ENCODE results near the gene FPGS.

FPGS gene

DNA sequence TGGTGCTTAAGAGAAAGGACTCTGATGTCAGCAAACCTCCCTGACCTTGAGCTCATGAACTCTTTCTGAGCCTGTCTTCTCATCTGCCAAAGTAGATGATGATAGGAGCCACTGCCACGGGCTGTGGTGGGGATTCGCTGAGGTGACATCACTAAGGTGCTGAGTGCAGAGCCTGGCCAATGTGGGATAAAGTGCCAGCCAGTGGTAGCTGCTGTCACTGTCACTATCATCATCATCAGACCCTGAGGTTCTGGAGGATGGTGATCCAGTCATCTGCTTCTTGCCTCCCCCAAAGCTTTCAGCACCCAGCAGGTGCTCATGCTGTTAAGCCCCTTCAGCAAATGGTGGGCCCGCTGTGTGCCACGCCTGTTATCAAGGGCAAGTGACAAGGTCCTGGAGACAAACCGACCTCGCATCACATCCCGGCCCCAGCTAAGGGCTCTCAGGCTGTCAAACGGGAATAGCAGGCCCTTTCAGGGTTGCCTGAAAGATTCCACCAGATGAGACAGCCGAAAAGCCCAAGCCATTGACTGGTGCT lies 6.4 kb downstream of the FPGS start:
- Mint-ChIP-seq H3K27ac (peak overlapping the region; percentile 42), H3K9me3 (no peaks in the 10 kb centered on the region), H3K4me3 (no peak overlapping the region), H3K27me3 (no peaks in the 10 kb centered on the region), H3K36me3 (ENCODE audit: low read depth) (peaks cover 24% of the 10 kb centered on the region), H3K4me1 (peaks cover 10% of the 10 kb centered on the region)
- ATAC-seq, result no peak
- no peak for DNase-seq

DNA sequence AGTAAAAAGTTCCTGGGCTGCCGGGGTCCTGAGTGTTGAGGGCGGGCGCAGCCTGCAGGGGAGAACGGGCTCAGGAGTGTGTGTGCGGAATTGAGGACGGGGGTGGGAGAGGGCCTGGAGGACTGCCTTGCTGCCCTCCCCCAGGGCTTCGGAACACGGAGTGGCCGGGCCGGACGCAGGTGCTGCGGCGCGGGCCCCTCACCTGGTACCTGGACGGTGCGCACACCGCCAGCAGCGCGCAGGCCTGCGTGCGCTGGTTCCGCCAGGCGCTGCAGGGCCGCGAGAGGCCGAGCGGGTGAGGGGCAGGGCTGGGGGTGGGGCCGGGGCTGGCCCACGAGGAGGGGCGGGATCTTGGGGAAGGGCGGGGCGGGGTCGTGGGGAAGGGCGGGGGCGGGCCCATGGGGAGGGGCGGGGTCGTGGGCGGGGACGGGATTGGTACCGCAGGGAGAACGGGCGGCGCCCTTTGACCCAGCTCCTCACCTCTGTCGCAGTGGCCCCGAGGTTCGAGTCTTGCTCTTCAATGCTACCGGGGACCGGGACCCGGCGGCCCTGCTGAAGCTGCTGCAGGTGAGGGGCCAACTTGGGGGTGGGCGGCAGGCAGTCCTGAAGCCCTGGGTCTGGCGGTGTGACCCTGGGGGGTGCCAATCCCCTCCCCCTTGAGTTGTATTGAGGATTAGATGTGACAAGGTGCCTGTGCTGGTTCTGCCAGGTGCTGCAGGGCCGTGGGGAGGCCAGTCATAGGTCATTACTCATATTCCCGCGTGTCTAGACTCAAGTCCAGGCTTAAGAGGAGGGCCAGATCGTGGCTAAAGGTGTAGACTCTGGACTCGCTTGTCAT lies 7.1 kb downstream of the FPGS start:
- DNase-seq (no peak), ATAC-seq (no peak)
- peaks cover 24% of the 10 kb centered on the region for H3K36me3 Mint-ChIP-seq (ENCODE audit: low read depth)
- no peak overlapping the region for H3K27ac Mint-ChIP-seq
- peaks cover 5% of the 10 kb centered on the region for H3K4me1 Mint-ChIP-seq
- H3K27me3 Mint-ChIP-seq, result no peaks in the 10 kb centered on the region
- no peak overlapping the region for H3K4me3 Mint-ChIP-seq
- H3K9me3 Mint-ChIP-seq, result no peaks in the 10 kb centered on the region

DNA sequence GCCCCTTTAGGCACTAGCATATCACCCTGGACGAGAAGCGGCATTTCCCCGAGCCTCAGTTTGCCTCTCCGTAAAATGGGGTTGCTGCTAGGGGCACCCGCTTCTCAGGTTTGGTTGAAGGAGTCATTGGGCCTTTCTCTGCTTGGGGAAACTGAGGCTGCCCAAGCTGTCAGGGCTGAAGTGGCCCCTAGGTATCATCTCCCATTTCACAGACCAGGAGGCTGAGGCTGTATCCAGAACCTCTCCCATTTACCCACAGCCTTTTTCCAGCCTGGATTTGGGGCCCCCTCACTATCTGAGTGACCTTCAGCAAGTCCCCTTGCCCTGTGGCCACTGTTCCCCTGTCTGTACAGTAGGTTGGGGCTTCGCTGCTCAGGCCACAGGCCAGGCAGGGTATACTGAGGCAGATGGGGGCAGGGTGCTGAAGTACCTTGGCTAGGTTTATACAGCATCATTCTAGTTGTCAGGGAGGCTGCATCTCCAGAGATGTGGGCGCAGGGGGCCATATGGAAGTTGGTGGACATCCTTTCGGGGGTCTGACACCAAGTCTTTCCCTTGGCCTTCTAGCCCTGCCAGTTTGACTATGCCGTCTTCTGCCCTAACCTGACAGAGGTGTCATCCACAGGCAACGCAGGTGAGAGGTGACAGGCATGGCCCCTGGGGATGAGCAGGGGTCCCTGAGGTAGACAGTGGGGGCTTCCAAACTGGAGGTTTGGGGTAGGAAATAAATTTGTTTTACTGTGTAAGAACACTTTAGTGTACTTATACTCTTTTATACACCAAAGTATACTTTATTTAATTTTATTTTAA lies 7.9 kb downstream of the FPGS start:
- no peak for ATAC-seq
- Mint-ChIP-seq H3K27me3 (no peaks in the 10 kb centered on the region), H3K4me3 (no peak overlapping the region), H3K27ac (no peak overlapping the region), H3K4me1 (peaks cover 5% of the 10 kb centered on the region), H3K36me3 (ENCODE audit: low read depth) (peaks cover 24% of the 10 kb centered on the region), H3K9me3 (no peaks in the 10 kb centered on the region)
- no peak for DNase-seq

DNA sequence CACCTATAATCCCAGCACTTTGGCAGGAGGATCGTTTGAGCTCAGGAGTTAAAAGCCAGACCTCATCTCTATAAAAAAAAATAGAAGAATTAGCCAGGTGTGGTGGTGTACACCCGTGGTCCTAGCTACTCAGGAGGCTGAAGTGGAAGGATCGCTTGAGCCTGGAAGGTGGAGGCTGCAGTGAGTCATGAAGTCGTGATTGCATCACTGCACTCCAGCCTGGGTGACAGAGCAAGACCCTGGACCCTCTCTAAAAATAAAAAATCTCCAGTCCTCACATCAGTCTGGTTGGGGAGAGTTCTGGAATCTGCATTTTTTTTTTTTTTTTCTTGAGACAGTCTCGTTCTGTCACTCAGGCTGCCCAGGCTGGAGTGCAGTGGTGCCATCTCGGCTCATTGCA lies 9.3 kb downstream of the FPGS start:
- H3K36me3 Mint-ChIP-seq (ENCODE audit: low read depth), result peaks cover 18% of the 10 kb centered on the region
- ATAC-seq (no peak), DNase-seq (no peak)
- H3K9me3 Mint-ChIP-seq, result no peaks in the 10 kb centered on the region
- H3K27me3 Mint-ChIP-seq, result no peaks in the 10 kb centered on the region
- no peak overlapping the region for H3K4me3 Mint-ChIP-seq
- H3K4me1 Mint-ChIP-seq, result peaks cover 2% of the 10 kb centered on the region
- no peak overlapping the region for H3K27ac Mint-ChIP-seq

DNA sequence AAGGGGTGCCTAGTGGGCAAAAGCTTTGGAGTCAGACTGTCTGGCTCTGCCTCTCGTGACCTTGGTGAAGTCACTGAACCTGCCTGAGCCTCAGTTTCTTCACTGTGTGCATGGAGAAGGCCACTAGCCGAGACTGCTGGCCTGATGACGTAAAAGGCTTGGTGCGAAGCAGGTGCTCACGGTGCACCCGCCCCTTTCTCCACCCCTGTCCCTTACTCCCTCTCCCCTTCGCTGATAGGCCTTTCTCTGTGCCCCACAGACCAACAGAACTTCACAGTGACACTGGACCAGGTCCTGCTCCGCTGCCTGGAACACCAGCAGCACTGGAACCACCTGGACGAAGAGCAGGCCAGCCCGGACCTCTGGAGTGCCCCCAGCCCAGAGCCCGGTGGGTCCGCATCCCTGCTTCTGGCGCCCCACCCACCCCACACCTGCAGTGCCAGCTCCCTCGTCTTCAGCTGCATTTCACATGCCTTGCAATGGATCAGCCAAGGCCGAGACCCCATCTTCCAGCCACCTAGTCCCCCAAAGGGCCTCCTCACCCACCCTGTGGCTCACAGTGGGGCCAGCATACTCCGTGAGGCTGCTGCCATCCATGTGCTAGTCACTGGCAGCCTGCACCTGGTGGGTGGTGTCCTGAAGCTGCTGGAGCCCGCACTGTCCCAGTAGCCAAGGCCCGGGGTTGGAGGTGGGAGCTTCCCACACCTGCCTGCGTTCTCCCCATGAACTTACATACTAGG lies 10.4 kb downstream of the FPGS start:
- Mint-ChIP-seq H3K27me3 (no peaks in the 10 kb centered on the region), H3K36me3 (ENCODE audit: low read depth) (peaks cover 16% of the 10 kb centered on the region)
- DNase-seq, result no peak

DNA sequence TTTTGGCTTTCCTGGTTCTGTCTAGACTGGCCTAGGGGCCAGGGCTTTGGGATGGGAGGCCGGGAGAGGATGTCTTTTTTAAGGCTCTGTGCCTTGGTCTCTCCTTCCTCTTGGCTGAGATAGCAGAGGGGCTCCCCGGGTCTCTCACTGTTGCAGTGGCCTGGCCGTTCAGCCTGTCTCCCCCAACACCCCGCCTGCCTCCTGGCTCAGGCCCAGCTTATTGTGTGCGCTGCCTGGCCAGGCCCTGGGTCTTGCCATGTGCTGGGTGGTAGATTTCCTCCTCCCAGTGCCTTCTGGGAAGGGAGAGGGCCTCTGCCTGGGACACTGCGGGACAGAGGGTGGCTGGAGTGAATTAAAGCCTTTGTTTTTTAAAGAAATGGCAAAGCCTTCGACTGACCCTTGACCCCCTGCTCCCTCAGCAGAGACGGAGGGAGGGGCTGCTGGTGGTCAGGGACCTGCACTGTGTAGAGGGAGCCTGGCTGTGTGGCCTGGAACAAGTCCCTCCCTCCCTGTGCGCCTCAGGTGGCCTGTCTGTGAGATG lies 11.1 kb downstream of the FPGS start:
- Mint-ChIP-seq H3K36me3 (ENCODE audit: low read depth) (peaks cover 20% of the 10 kb centered on the region), H3K9me3 (no peaks in the 10 kb centered on the region), H3K4me3 (no peak overlapping the region), H3K27ac (no peak overlapping the region), H3K27me3 (no peaks in the 10 kb centered on the region), H3K4me1 (peaks cover 2% of the 10 kb centered on the region)
- ATAC-seq (no peak), DNase-seq (no peak)

More for the DNA sequence above, 10.4 kb downstream of the FPGS start:
- Mint-ChIP-seq H3K4me1 (peaks cover 2% of the 10 kb centered on the region), H3K27ac (no peak overlapping the region), H3K9me3 (no peaks in the 10 kb centered on the region), H3K4me3 (no peak overlapping the region)
- no peak for ATAC-seq

DNA sequence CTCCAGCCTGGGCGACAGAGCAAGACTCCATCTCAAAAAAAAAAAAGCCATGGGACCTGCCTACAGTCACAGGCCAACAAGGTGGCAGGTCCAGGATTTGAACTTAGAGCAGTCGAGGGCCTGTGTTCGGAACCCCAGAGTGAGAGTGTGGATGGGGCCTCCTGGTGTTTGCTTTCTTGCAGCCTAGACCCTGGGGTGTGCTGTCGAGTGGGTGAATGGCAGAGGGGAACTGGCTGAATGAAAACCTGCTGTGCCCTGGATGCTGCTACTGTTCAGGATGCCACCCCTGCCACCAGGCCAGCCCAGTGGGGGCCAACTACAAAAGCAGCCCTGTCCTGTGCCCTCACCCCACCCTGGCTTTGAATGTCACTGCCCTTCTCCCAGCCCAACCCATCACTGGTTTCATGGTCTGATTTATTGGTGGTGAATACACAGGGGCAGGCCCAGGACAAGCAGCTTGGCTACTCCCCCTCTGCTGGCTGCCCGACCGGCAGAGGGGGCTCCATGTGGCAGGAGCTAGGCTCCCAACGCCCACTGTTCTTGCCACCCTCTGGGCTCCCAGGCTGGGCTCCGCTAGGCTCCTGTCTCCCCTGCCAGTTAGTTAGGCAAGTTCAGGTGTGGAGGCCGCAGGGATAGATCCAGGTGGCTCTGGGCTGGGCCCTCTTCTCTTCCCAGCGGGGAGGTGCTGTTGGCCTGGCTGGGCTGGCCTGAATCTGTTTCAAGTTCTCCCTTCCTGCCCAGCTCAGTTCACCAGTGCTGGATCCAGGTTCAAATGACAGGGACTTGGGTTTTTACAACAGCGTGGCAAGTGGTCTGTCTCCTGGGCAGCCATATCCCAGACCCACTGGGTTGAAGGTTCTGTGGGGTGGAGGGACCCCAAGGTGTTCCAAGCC lies 12.2 kb downstream of the FPGS start:
- H3K27ac Mint-ChIP-seq, result no peak overlapping the region
- DNase-seq (no peak), ATAC-seq (no peak)
- H3K9me3 Mint-ChIP-seq, result no peaks in the 10 kb centered on the region
- H3K4me1 Mint-ChIP-seq, result no peaks in the 10 kb centered on the region
- peaks cover 16% of the 10 kb centered on the region for H3K36me3 Mint-ChIP-seq (ENCODE audit: low read depth)
- H3K27me3 Mint-ChIP-seq, result no peaks in the 10 kb centered on the region
- H3K4me3 Mint-ChIP-seq, result no peak overlapping the region

DNA sequence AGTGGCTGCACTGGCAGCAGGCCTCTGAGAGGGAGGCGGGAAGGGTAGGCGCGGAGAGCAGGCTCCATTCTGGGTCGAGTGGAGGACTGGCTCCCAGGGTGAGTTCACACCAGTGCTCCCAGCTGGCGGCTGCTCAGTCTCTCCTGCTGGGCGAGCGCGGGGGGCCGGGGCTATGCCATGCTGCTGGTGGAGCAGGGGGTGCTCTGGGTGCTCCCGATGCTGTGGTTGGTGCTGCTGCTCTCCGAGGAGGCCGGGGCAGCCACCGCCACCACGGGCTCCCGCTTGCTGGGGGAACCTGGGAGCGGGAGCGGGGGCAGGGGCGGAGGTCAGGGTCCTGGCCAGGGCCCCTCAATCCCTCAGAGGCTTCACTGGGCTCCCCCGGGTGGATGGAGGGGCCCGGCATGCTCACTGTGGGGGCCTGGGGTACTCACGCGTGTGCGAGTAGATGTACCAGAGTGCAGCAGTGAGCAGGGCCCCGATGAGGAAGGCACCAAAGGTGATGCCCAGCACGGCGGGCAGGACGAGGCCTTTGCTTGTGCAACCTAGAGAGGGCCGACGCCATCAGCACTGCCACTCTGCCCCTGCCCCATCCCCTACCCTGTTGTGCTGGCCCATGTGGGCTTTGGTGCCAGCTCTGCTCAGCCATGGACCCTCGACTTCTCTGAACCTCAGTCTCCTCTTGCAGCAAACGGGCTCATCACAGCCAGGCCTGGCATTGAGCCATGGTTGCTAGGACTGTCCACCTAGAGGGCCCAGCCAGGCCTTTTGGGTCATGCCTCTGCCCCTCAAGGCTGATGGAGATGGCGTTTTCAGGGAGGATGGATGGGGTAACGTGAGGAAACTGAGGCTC lies 13.1 kb downstream of the FPGS start:
- Mint-ChIP-seq H3K27ac (no peak overlapping the region), H3K27me3 (no peaks in the 10 kb centered on the region)

DNA sequence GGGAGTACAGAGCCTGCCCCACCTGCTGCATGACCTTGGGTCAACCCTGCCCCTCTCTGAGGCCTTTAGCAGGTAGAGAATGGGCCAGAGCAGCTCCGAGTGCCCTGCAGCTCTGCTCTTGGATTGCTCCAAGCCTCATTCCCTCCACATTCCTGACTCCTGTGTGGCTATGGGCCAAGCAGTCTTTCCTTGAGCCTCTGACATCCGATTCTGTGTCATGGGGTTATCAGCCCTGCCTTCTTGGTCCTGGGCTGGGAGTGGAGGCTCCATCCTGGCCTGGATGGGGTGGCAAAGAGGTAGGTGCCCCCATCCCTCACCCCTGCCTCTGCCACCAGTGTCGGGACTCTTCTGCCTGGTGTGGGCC lies 13.7 kb downstream of the FPGS start:
- no peak for ATAC-seq
- Mint-ChIP-seq H3K9me3 (no peaks in the 10 kb centered on the region), H3K4me1 (no peaks in the 10 kb centered on the region), H3K36me3 (ENCODE audit: low read depth) (peaks cover 19% of the 10 kb centered on the region), H3K27ac (no peak overlapping the region), H3K4me3 (no peak overlapping the region), H3K27me3 (no peaks in the 10 kb centered on the region)
- DNase-seq, result no peak

More for the DNA sequence above, 13.1 kb downstream of the FPGS start:
- Mint-ChIP-seq H3K4me1 (no peaks in the 10 kb centered on the region), H3K9me3 (no peaks in the 10 kb centered on the region), H3K4me3 (no peak overlapping the region), H3K36me3 (ENCODE audit: low read depth) (peaks cover 16% of the 10 kb centered on the region)
- DNase-seq, result no peak
- no peak for ATAC-seq

DNA sequence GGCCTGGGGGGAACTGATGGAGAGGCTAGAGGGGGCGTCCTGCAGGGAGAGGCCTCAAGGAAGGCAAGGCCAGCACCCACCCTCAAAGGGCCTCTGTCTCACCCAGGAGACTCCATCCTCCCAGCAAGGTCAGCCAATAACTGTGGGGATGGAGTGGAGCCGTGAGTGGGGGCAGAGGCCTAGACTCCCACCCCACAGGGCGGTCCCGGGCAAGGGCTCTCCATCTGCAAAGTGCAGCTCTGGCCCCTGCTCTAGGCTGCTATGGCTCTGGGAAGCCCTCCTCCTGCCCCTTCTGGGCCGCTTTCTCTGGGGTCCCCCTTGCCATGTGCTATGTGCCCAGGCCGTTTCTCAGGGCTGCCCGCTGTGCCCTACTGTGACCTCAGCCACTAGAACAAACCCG lies 14.0 kb downstream of the FPGS start:
- Mint-ChIP-seq H3K4me1 (no peaks in the 10 kb centered on the region), H3K27ac (no peak overlapping the region), H3K36me3 (ENCODE audit: low read depth) (peaks cover 17% of the 10 kb centered on the region), H3K9me3 (no peaks in the 10 kb centered on the region), H3K4me3 (no peak overlapping the region), H3K27me3 (no peaks in the 10 kb centered on the region)
- no peak for ATAC-seq
- DNase-seq, result no peak

DNA sequence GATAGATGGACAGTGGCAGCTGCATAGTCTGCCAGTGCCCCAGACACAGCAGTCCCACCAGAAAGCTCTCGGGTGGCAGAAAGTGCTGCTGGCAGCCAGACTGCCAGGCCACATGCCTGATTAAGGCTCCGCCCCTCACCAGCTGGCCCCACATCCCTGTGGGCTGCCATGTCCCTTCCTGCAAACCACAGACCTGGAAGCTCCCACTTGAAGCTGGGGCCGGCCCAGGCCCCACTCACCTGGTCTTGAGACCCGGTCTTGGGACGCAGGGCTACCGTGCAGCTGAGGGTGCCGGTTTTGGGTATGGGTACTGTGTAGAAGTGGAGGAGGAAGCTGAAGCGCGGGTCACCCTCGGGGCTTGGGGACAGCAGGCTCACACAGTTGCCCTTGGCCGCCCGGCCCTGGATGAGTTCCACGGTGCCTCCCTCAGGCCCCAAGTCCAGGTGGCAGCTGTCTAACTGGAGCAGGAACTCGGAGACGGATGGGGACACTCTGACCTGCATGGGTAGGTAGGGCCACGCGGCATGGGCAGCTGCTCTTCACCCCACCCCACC lies 15.3 kb downstream of the FPGS start:
- H3K4me1 Mint-ChIP-seq, result no peaks in the 10 kb centered on the region
- H3K4me3 Mint-ChIP-seq, result no peak overlapping the region
- DNase-seq, result no peak
- H3K27me3 Mint-ChIP-seq, result no peaks in the 10 kb centered on the region
- no peak overlapping the region for H3K27ac Mint-ChIP-seq
- H3K36me3 Mint-ChIP-seq (ENCODE audit: low read depth), result peaks cover 16% of the 10 kb centered on the region
- no peaks in the 10 kb centered on the region for H3K9me3 Mint-ChIP-seq
- no peak for ATAC-seq

DNA sequence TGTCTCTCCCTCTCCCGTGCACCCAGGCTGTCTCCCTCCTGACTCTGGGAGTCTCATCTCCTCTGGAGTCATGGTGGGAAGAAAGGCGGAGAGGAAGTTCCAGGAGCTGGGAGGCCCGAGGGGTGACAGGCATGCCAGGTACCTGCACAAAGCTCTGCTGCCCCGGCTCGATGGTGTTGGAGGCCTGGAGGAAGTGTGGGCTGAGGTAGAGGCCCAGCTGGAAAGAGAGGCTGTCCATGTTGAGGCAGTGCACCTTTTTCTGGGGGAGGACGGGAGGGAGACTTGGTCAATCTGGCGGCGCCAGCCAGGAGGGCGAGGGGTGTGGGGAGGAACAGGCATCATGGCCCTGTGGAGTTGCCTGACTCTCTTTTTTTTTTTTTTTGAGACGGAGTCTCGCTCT lies 15.9 kb downstream of the FPGS start:
- H3K27me3 Mint-ChIP-seq, result no peaks in the 10 kb centered on the region
- H3K27ac Mint-ChIP-seq, result no peak overlapping the region
- DNase-seq, result no peak
- H3K9me3 Mint-ChIP-seq, result no peaks in the 10 kb centered on the region
- H3K4me3 Mint-ChIP-seq, result no peak overlapping the region
- peaks cover 16% of the 10 kb centered on the region for H3K36me3 Mint-ChIP-seq (ENCODE audit: low read depth)
- no peak for ATAC-seq
- H3K4me1 Mint-ChIP-seq, result no peaks in the 10 kb centered on the region

DNA sequence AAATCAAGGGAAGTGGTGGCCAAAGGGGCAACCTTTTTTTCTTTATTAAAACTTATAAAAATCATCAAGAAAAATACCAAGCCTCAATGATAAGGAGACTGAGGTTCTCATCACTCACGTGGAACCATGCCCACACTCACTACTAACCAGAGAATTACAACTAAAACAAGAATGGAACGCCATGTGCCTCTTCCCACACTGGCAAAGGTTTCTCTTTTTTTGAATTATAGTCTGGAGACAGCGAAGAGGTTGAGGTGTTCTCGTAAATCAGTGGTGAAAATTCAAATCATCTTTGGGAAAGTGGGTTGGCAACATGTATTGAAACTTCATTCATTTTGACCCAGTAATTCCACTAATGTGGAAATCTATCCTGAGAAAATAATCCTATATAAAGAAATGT lies 19.4 kb downstream of the FPGS start:
- no peak for DNase-seq

More for the DNA sequence above, 19.4 kb downstream of the FPGS start:
- peaks cover 20% of the 10 kb centered on the region for H3K36me3 Mint-ChIP-seq (ENCODE audit: low read depth)
- no peaks in the 10 kb centered on the region for H3K27me3 Mint-ChIP-seq
- no peak overlapping the region for H3K27ac Mint-ChIP-seq
- no peak overlapping the region for H3K4me3 Mint-ChIP-seq
- no peaks in the 10 kb centered on the region for H3K4me1 Mint-ChIP-seq
- no peak for ATAC-seq
- H3K9me3 Mint-ChIP-seq, result no peaks in the 10 kb centered on the region

Measured in activated naive CD8-positive, alpha-beta T cell treated with anti-CD3 and anti-CD28 coated beads, Interleukin-2, amount 50 U/mL, for 24 hours (primary cell).